Osteocyte (in vitro differentiated cells): ENCODE measurements around the gene TSHR. TPM values are rescaled to one million over a fixed set of nuclear protein-coding genes. Genes with fewer than 3 reads are reported as not detected.

Source experiments
- DNase-seq: peaks from one replicate; pipeline ENCODE4 v3.0.0; 2021; ENCODE audit warnings: mixed read lengths; ENCODE audit not compliant: unreplicated experiment; ENCODE audit errors: extremely low spot score
- H3K27ac Mint-ChIP-seq: one replicate; pipeline ENCODE4 v1.8.0; 2021; ENCODE audit warnings: mild to moderate bottlenecking, mixed read lengths; ENCODE audit not compliant: unreplicated experiment
- H3K27me3 Mint-ChIP-seq: one replicate; pipeline ENCODE4 v1.8.0; 2021; ENCODE audit warnings: mixed read lengths; ENCODE audit not compliant: unreplicated experiment
- H3K36me3 Mint-ChIP-seq: one replicate; pipeline ENCODE4 v1.8.0; 2021; ENCODE audit warnings: mixed read lengths; ENCODE audit not compliant: unreplicated experiment
- H3K4me1 Mint-ChIP-seq: one replicate; pipeline ENCODE4 v1.8.0; 2021; ENCODE audit warnings: mixed read lengths; ENCODE audit not compliant: unreplicated experiment
- H3K4me3 Mint-ChIP-seq: one replicate; pipeline ENCODE4 v1.8.0; 2021; ENCODE audit warnings: mild to moderate bottlenecking, moderate library complexity, mixed read lengths; ENCODE audit not compliant: unreplicated experiment
- H3K9me3 Mint-ChIP-seq: one replicate; pipeline ENCODE4 v1.8.0; 2021; ENCODE audit warnings: mixed read lengths; ENCODE audit not compliant: unreplicated experiment
- CTCF ChIP-seq: fragments of 200-600 bp; sonication (generic); IDR thresholded peaks from 2 replicates; pipeline ENCODE4 v1.5.0; 2021; ENCODE audit warnings: antibody characterized with exemption, mild to moderate bottlenecking, moderate library complexity
- total RNA-seq: library from RNA; stranded (reverse); gene quantifications from 2 replicates; pipeline ENCODE4 v1.2.1, GENCODE V29; 2021

The TSHR gene
- total RNA-seq, 1 donor from 2014 or later, result not detected

- H3K4me1 Mint-ChIP-seq, result peaks cover 8% of the 10 kb centered on the region
- no peak overlapping the region for H3K4me3 Mint-ChIP-seq
- H3K27me3 Mint-ChIP-seq, result no peaks in the 10 kb centered on the region
- H3K9me3 Mint-ChIP-seq, result no peaks in the 10 kb centered on the region
- H3K27ac Mint-ChIP-seq, result no peak overlapping the region
- H3K36me3 Mint-ChIP-seq, result no peaks in the 10 kb centered on the region
- no peak for TF ChIP-seq CTCF
- no peak for DNase-seq
Measured at GRCh38 chr14:81165188-81165587, 209.8 kb downstream of the TSHR start.

- no peak for TF ChIP-seq CTCF
- Mint-ChIP-seq H3K36me3 (no peaks in the 10 kb centered on the region), H3K4me3 (no peak overlapping the region), H3K27ac (no peak overlapping the region), H3K9me3 (no peaks in the 10 kb centered on the region), H3K4me1 (peaks cover 14% of the 10 kb centered on the region), H3K27me3 (no peaks in the 10 kb centered on the region)
- DNase-seq, result no peak
Measured at GRCh38 chr14:81166121-81166520, 210.7 kb downstream of the TSHR start.

- Mint-ChIP-seq H3K27ac (no peak overlapping the region), H3K9me3 (no peaks in the 10 kb centered on the region), H3K4me1 (peaks cover 19% of the 10 kb centered on the region), H3K27me3 (no peaks in the 10 kb centered on the region), H3K36me3 (peaks cover under 1% of the 10 kb centered on the region), H3K4me3 (peak overlapping the region; percentile 89)
- TF ChIP-seq CTCF, result no peak
- DNase-seq, result no peak
Measured at GRCh38 chr14:81169267-81169666, 213.8 kb downstream of the TSHR start.

- peaks cover 4% of the 10 kb centered on the region for H3K36me3 Mint-ChIP-seq
- H3K9me3 Mint-ChIP-seq, result no peaks in the 10 kb centered on the region
- no peaks in the 10 kb centered on the region for H3K27me3 Mint-ChIP-seq
- H3K4me1 Mint-ChIP-seq, result peaks cover 19% of the 10 kb centered on the region
- TF ChIP-seq CTCF, result no peak
- DNase-seq, result no peak
- H3K27ac Mint-ChIP-seq, result peak overlapping the region; percentile 99
- H3K4me3 Mint-ChIP-seq, result peak overlapping the region; percentile 89
Measured at GRCh38 chr14:81169711-81170103, 214.3 kb downstream of the TSHR start.

- peak; percentile 94 for DNase-seq
- peak overlapping the region; percentile 99 for H3K27ac Mint-ChIP-seq
- TF ChIP-seq CTCF, result peak; percentile 84
- H3K27me3 Mint-ChIP-seq, result no peaks in the 10 kb centered on the region
- peaks cover 19% of the 10 kb centered on the region for H3K4me1 Mint-ChIP-seq
- no peaks in the 10 kb centered on the region for H3K9me3 Mint-ChIP-seq
- H3K36me3 Mint-ChIP-seq, result peaks cover 6% of the 10 kb centered on the region
- peak overlapping the region; percentile 89 for H3K4me3 Mint-ChIP-seq
Measured at GRCh38 chr14:81170104-81170828, 214.8 kb downstream of the TSHR start.
